HG02763 (cell line): Measurements from ENCODE around the gene ZDHHC11B.

ENCODE experiments used
- ATAC-seq: cut with Tn5 transposase; IDR thresholded peaks from one replicate; pipeline ENCODE4 v1.9.1; 2021; ENCODE audit warnings: mild to moderate bottlenecking, moderate library complexity; ENCODE audit not compliant: unreplicated experiment

Gene ZDHHC11B

DNA sequence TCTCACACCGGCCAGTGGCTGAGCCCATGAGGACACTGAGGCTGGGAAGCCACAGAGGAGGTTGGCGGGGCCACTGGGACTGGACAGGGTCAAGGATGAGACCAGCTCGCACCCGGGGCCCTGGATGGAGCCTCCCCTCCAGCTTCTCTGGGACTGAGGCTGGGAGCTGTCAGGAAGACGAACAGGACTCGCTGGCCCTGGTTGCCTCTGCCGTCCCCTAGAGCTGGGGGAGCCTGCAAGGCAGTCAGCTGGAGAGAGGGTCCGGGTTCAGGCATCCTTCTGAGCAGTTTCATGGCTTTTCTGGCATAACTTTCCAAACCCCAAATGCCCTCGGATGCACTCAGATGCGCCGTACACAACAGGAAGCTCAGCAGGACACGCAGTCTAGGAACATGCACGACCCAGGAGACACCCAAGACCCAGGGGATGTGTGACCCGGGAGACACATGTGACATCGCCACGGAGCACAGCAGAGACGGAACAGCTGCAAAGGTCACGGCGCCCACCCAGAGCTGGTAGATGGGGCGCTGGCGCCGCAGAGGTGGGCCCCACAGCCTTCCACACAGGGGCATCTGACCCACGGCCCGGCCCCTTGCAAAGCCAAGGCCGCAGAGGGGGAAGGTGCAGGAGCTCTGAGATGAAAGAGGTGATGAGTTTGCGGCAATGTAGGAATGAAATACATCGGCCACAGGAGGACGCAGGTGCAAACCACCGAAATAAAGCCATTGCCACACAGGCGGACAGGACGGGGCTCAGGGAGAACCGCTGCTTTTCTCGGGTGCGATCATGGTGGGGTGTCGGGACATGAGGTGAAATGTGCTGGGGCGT is 108.4 kb downstream of the ZDHHC11B start:
- ATAC-seq: no peak

DNA sequence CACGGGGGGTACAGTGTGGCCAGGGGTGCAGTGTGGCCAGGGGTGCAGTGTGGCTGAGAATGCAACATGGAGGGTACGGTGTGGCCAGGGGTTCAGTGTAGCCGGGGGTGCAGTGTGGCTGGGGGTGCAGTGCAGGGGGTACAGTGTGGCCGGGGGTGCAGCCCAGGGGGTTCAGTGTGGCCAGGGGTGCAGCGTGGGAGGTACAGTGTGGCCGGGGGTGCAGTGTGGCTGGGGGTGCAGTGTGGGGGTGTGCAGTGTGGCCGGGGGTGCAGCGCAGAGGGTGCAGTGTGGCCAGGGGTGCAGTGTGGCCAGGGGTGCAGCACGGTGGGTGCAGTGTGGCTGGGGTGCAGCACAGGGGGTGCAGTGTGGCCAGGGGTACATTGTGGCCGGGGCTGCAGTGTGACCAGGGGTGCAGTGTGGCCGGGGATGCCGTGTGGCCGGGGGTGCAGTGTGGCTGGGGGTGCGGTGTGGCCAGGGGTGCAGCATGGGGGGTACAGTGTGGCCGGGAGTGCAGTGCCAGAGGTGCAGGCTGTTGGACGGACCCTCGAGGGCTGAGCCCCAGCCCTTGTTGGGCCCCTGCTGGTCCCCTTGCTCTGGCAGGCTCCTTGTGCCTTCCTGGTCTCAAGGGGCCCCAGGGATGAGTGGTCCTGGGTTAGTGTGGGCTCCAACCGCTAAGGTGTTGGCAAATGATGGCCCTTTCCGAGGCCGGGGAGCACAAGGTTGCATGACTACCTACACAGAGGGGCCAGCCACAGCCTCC is 109.2 kb downstream of the ZDHHC11B start:
- no peak for ATAC-seq

DNA sequence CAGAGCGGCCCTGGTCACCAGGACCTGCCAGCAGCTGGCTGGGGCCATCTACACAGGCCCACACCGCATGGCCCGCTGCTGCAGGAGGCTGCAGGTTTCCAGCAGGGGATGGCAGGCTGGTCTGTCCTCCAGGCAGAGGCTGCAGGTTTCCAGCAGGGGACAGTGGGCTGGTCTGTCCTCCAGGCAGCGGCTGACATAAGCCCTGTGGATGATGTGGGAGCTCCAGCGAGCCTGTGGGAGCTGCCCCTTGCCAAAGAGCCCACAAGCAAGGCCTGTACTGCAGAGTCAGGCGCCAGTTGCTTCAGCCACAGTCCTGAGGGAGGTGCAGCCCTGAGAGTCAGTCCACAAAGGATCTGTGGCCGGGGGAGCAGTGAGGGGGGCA is 109.9 kb downstream of the ZDHHC11B start:
- ATAC-seq: no peak

DNA sequence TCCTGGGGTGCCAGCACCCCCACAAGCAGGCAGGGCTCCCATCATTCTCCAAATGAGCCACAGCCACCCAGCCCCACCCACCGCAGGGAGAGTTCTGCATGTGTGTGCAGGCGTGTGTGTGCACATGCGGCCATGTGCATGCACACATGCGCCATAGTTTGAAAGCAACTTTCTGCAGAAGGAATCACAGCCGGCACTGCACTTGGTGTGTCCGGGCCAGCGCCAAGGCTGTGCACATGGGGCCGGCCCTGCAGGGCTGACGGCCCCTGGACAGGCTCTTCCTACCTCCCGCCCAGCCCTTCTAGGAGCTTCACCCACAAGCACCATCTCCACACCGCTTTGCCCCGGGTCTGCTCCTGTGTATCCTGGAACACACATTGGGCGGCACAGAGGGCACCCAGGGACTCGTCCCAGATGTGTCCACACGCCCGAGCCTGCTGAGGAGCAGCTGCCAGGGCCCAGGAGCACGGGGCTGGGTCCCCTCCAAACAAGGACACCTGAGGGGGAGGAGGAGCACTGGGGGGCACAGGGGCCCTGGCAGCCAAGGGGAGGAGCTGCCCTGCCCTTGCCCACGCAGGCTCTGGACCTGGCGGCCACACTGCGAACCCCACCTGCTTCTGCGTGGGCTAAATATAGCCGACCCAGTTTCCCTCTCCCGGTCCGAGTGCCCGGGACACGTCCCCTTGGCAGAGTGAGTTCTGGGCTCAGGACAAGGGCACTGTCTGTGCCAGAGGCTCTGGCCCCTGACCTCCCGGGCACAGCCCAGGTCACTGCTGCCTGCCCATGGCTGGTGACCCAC is 110.5 kb downstream of the ZDHHC11B start:
- no peak for ATAC-seq

DNA sequence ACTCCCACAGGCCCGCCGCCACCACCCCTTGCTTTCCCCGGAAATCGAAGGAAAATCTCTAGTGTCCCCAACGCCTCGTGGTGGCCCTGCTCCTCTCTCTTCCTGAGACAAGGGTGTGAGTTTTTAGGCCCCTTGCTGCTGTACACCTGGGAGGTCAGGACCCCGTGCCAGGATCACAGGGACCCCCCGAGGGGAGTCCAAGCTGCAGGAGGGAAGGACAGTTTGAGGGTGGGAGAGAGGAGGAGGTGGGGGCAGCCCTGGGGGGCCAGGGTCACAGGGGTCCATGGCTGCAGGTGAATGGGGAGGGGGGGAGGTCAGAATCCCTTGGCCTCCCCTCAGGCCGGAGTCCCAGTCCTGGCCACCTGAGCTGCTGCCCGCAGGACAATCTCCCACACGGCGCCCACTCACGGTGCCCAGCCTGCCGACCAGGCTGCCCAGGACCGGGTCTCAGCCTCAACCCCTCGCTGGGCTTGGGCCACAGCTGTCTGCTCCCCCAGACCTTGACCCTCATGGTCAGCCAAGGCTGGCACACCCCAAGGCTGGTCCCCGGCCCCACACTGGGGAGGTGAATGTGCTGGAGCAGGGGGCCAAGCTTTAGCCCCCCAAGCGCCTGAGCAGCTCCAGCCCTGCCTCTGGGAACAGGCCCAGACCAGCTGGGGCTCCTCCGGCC is 111.2 kb downstream of the ZDHHC11B start:
- ATAC-seq: no peak

DNA sequence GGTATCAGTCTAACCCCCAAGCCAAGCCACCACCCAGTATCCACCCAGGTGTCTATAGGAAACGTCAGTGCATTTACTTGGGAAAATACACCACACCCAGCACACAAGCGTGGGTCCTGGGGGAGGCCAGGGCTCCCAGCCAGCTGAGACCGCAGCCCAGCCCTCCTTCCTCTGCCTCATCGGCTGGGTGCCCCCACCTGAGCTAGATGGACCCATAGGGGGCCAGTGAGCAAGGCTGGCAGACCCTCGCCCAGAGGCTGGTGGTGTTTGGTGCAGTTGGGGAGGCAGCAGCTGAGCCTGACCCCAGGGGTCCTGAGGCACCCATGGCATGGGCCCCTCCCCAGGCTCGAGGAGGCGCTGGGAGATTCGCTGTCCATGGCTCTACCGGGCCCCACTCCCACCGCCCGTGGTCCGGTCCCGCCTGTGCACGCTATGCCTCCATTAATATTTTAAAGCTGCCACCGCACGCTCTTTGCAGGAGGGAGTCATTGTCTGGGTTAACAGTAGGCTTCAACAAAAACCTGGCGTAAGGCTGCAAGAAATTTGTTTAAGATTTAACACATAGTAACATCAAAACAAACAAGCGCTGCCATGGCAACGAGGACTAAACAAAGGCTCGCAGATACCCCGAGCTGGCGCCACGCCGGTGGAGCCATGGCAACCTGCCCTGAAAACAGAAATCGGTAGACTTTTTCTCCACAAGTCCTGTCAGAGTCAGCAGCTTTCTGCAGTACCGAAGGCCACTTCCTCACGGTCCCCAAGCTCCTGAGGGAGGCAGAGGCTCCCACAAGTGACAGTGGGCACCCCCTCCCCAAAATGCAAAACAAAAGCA is 112.0 kb downstream of the ZDHHC11B start:
- ATAC-seq: no peak

DNA sequence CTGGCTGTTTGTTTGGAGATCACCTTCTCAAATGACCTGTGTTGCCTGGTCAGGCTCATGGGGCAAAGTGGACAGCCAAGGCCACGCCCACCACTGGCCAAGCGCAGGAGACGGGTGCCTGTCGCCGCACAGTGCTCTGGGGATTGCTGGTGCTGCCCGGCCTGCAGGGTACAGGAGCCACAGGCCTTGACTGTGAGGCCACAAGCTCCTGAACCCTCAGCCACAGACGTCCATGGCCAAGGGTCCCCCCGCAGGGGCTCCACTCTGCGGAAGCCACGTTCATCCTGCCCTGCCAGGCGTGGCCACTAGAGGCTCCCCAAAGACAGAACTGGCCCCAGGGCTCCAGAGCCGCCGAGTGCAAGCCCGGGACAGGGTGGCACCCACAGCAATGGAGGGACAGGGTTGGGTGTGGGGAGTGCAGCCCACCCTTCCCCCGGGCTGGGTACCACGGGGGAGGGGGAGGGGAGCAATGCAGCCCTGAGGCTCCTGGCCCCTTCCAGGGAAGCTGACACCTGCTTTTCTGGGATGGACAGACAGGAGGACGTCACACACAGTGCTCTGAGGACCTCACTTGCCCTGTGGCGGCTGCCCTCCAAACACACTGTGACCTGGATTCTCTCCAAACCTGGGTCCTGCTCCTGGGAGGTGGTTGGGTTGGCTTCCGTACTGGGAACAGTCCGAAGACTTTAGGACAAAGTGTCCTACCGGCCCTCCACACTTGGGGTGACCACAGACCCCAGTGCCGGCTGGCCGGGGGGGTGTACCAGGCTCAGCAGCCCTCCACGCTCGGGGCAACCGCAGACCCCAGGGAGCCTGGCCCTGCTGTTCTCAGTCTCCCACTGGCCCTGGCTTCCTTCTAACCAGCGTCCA is 112.8 kb downstream of the ZDHHC11B start:
- ATAC-seq: peak; percentile 57

DNA sequence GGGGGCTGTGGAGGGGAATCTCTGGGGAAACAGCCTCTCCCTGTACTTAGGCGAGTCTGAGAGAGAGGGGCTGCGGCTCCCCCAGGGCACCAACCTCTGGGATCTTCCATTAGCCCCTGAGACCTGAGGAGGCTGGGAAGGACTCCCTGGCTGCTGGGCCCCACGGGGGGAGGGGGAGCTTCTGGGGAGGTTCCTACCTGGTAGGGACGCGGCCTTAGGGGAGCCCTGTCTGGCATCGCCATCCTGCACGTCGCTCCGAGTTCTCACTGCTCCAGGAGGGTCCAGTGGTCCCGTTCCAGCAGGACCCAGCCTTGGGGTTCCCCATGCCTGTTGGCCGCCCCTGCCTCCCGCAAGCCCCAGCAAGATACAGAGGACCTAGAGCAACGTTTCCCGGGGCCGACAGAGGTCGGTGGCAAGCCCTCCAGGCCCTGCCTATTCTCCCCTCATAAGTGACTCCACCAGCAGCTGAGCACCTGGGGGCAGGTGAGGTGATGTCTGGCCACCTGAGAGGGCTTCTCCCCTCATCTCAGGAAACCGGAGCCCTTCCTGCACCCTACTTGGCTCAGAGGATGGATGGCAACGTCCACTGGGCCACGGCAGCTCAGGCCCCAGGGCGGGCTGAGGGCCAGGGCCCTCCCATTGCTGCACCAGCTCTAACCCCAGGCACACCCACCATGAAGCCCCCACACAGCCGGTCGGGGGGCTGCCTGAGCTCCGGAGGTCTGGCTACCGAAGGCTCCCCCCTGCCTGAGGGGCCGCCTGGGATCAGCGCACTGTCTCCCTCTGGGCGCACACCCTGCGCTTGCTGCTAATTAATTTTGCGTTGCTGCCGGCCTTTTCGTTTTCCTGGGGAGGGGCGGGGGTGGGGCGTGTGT is 113.9 kb downstream of the ZDHHC11B start:
- no peak for ATAC-seq

DNA sequence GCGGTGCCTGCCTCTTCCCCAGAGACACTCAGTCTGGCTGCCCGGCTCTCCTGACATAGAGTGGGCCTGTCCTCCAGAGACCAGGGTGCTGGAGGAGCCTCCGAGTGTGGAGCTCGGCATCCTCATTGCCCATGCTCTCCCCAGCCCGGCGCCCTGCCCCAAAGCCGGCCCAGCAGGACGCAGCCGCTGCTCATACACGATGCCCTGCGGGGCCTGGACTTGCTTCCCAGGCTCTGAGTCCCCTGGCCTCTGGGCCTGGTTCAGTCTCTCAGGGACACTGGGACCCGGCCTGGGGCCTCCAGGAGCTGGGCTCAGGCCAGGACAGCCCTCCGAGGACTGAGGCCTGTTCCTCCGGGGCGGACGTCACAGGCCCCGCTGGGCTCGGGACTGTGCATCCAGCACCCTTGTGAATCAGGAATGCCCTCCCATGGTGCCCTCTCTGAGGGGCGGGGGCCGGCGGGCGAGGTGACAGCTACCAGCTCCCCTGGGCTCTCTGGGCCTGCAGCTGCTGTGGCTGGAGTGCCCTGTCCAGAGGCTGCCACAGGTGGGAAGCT is 114.6 kb downstream of the ZDHHC11B start:
- ATAC-seq: no peak

DNA sequence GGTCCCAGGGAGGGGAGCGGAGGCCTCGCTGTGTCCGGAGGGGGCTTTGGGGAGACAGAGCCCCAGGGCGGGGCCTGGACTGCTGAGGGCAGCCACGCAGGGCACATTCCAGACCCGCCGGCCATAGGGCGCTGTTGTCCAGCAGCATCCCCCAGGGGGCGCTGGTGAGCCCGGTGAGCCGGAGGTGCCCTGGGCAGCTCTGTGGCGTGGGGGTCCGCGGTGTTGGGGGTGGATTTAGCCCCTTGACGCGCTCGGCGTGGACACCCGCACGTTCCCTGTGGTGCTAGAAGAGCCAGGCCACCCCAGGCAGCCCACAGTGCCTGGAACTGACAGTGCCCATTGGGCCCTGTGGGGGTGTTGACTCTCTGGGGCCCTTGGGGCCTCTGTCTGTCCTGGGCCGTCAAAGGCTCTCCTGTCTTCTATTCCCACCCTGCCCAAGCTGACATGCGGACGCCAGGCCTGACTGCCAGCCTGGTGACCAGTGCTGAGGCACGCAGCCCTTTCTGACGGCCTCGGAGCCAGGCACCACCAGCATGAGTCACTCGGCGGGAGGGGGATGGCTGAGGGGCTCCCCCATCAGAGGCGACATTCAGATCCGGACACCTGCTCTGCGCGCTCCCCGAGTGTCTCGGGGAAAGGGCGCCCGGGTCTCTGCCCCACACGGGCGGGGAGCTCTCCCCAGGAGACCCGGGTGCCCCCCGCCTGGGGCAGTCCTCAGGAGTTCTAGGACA is 115.3 kb downstream of the ZDHHC11B start:
- ATAC-seq: no peak

DNA sequence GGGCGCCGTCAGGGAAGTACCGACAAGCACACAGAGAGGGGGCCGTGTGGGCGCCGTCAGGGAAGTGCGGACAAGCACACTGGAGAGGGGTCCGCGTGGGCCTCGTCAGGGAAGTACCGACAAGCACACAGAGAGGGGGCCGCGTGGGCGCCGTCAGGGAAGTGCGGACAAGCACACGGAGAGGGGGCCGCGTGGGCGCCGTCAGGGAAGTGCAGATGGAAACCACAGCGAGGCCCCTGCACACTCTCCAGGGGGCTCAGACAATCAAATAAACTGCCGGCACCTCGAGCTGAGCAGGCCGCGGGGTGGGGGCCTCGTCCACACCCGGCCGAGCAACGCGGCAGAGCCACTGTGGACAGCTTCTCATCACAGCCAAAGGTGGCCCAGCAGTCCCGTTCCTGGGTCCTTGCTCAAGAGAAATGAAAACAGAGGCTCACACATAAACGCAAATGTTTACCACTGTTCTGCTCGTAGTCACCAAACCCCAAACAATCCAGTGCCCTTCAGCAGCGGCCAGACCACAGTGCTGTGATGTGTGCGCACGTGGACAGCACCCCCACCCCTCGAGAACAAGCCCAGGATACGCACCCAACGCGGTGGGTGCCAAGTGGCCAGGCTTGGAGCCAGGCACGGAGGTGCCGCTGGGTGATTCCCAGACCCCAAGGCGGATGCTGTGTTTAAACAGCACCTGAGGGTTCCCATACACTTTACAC is 116.1 kb downstream of the ZDHHC11B start:
- no peak for ATAC-seq

DNA sequence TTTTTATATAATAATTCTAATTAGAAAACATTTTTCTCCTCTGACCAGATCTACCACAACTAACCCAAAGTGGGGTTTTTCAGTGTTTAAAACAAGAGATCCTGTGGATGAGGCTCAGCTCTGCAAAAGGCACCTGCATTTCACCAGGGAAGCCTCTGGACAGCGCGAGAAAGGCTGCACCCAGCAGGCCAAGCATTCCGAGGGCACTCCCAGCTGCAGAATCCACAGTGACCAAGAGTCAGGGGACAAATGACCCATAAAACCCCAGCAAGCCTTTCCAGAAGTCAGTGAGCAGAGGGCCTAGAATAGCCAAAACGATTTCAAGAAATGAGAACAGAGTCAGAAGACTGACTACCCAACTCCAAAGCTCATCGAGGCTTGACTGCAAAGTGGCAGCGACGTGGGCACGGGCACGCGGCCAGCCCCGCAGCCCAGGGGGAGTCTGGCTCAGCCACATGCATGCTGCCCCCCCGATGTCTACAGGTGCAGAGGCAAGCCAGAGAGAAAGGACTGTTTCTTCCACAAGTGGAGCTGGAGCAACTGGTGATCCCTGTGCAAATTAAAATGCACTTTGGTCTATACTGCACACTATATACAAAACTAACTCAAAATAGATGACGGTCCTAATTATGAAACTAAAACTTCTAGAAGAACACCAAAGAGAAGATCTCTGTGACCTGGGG is 117.6 kb downstream of the ZDHHC11B start:
- no peak for ATAC-seq

DNA sequence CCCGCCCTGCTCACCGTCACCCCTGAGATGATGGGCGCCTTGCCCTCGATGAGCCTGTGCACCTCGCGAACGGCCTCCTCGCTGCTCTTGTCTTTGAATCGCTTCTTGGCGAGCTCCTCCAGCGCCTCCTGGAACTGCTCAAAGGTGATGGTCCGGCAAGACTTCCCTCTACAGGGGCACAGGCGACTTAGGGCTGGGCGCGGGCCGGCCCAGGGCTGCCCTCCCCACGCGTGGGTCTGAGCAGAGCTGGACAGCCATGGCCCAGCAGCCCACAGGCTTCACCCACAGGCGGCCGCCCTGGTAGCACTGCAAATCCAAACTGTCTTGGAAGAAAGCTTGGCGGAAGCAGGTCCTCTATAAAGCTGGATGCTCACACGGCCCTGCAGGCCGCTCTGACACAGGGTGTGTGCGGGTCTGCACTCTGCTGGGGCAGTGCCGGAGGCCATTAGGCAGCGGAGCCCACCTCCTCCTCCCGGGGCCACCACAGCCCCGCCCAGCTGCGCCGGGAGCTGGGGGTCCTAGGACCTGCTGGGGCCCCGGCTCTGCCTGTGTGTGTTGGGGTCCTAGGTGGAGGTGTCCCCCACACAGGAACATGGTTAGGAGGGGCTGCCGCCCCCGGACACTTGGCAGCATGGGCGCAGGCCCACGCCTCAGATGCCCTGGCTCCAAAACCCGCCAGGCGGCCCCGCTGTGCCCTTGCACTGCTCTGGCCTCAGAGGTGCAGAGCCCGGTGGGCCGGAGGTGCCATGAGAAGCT is 118.4 kb downstream of the ZDHHC11B start:
- no peak for ATAC-seq

DNA sequence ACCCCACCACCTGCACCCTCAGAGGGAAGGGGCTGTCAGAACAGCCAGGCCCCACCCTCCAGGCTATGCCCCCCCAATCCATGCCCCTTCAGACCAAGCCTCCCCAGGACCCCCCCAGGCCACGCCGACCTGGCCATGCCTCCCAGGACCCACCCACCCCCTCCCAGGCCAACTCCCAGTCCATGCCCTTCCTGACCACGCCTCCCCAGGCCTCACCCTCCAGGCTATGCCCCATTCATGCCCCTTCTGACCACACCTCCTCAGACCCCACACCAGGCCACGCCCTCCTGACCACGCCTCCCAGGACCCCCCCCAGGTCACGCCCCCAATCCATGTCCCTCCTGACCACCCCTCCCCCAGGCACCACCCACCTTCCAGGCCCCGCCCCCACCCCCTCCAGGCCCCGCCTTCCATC is 119.0 kb downstream of the ZDHHC11B start:
- ATAC-seq: no peak

DNA sequence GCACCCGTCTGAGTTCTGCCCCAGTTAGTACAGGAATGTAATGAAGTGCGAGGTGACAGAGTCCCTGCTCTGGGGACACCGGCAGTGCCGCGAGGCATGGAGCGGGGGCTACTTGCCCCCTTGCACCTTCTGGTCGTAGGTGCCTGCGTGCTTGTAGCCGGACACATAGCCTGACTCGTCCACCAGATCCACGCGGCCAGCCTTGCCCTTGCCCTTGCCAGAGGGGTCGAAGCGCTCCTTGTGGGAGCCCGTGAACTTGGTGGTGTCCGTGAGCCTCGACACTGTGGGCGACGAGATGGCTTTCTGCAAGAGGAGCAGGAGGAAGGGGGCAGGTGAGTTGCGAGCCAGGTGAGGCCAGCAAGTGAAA is 119.6 kb downstream of the ZDHHC11B start:
- no peak for ATAC-seq
